SK-N-SH (cell line): Measurements from ENCODE around the gene NALCN. TPM values are rescaled to one million over a fixed set of nuclear protein-coding genes. Genes with fewer than 3 reads are reported as not detected.

Experiments
- CTCF ChIA-PET: fragments of 300-600, 350-600 bp; formaldehyde crosslinking; extraction: SDS; loops from one replicate; lab custom pipeline; 2021; lab: Yijun Ruan, JAX
- POLR2A ChIA-PET: fragments of 350-600 bp; sonication (Branson Sonifier 250); formaldehyde crosslinking; extraction: SDS; loops from one replicate; lab custom pipeline; 2020; ENCODE audit warnings: antibody characterized with exemption, inconsistent platforms; lab: Yijun Ruan, JAX
- DNase-seq: peaks from one replicate; pipeline ENCODE4 v3.0.0; 2012
- H2AFZ ChIP-seq: fragments of 200-600 bp; sonication (generic); 2 replicates; pipeline ENCODE4 v1.8.1; 2016; ENCODE audit warnings: antibody characterized with exemption, mild to moderate bottlenecking, low read depth
- H3F3A ChIP-seq: fragments of 200-600 bp; sonication (generic); replicated peaks from 2 replicates; pipeline ENCODE3; 2016; ENCODE audit warnings: antibody characterized with exemption, mild to moderate bottlenecking; ENCODE audit not compliant: insufficient read depth
- H3K27ac ChIP-seq, 2 experiments: fragments of 200-500 bp in 1 of 2; fragments of 200-600 bp in 1 of 2; sonication (Bioruptor generic) in 1 of 2; sonication (generic), shearing (Covaris generic) in 1 of 2; 2 replicates each; pipeline versions ENCODE4 v1.5.1 to v1.6.1; 2014 to 2016; ENCODE audit warnings: low read depth in 2 of 2, inconsistent platforms in 1 of 2, low read length in 1 of 2, mild to moderate bottlenecking in 1 of 2, mixed read lengths in 1 of 2
- H3K27me3 ChIP-seq: fragments of 200-600 bp; sonication (generic), shearing (Covaris generic); 2 replicates; pipeline ENCODE4 v1.6.1; 2016; ENCODE audit warnings: mixed run types; ENCODE audit not compliant: insufficient read depth
- H3K36me3 ChIP-seq, 2 experiments: fragments of 200-500 bp in 1 of 2; fragments of 200-600 bp in 1 of 2; sonication (Bioruptor generic) in 1 of 2; sonication (generic) in 1 of 2; replicated peaks in 1 of 2; 2 replicates each; pipeline versions ENCODE3 to v1.5.1; 2014 to 2016; ENCODE audit warnings: low read length in 1 of 2, mild to moderate bottlenecking in 1 of 2; ENCODE audit not compliant: insufficient read depth in 2 of 2, control insufficient read depth in 1 of 2
- H3K4me1 ChIP-seq, 2 experiments: fragments of 200-500 bp in 1 of 2; fragments of 200-600 bp in 1 of 2; sonication (Bioruptor generic) in 1 of 2; sonication (generic), shearing (Covaris generic) in 1 of 2; 2 replicates each; pipeline versions ENCODE4 v1.5.1 to v1.6.1; 2014 to 2016; ENCODE audit warnings: low read depth in 1 of 2, low read length in 1 of 2, mixed run types in 1 of 2; ENCODE audit not compliant: insufficient read depth in 2 of 2, control insufficient read depth in 1 of 2
- H3K4me2 ChIP-seq: fragments of 200-600 bp; sonication (generic), shearing (Covaris generic); 2 replicates; pipeline ENCODE4 v1.6.1; 2017; ENCODE audit warnings: mixed run types
- H3K4me3 ChIP-seq, 2 experiments: fragments of 200-500 bp in 1 of 2; fragments of 200-600 bp in 1 of 2; sonication (Bioruptor generic) in 1 of 2; sonication (generic), shearing (Covaris generic) in 1 of 2; 2 replicates each; pipeline versions ENCODE4 v1.5.1 to v1.8.1; 2014 to 2016; ENCODE audit warnings: low read depth in 2 of 2, inconsistent platforms in 1 of 2, low read length in 1 of 2, mild to moderate bottlenecking in 1 of 2, mixed read lengths in 1 of 2, moderate library complexity in 1 of 2
- H3K79me2 ChIP-seq: fragments of 200-600 bp; sonication (generic); 2 replicates; pipeline ENCODE4 v1.8.1; 2017; ENCODE audit warnings: mild to moderate bottlenecking; ENCODE audit not compliant: insufficient read depth
- H3K9ac ChIP-seq: fragments of 200-600 bp; sonication (generic); 2 replicates; pipeline ENCODE4 v1.6.1; 2017; ENCODE audit warnings: mixed run types
- H3K9me2 ChIP-seq: fragments of 200-600 bp; sonication (generic); 2 replicates; pipeline ENCODE4 v1.6.1; 2017; ENCODE audit warnings: mixed run types
- H3K9me3 ChIP-seq: fragments of 200-600 bp; sonication (generic); 2 replicates; pipeline ENCODE4 v1.6.1; 2017; ENCODE audit warnings: mixed run types, mild to moderate bottlenecking, moderate library complexity
- H4K20me1 ChIP-seq: fragments of 200-600 bp; sonication (generic); 2 replicates; pipeline ENCODE4 v1.6.1; 2017; ENCODE audit warnings: mild to moderate bottlenecking, mixed run types; ENCODE audit not compliant: insufficient read depth
- EP300 ChIP-seq, 2 experiments: IDR thresholded peaks; 2 replicates each; pipeline versions ENCODE4 v1.4.0 to v1.6.1; 2012; ENCODE audit warnings: borderline replicate concordance in 1 of 2, low read depth in 1 of 2, low read length in 1 of 2
- FOXJ3 ChIP-seq: sonication (generic); formaldehyde crosslinking; IDR thresholded peaks from 2 replicates; pipeline ENCODE4 v1.5.1; 2020; ENCODE audit warnings: mild to moderate bottlenecking, missing genetic modification reagents
- FOXM1 ChIP-seq: IDR thresholded peaks from 2 replicates; pipeline ENCODE4 v1.4.0; 2012; ENCODE audit warnings: low read depth, mild to moderate bottlenecking
- MEF2A ChIP-seq: IDR thresholded peaks from 2 replicates; pipeline ENCODE4 v1.4.0; 2012; ENCODE audit warnings: low read depth, borderline replicate concordance
- RCOR1 ChIP-seq: fragments of 150-350 bp; IDR thresholded peaks from 2 replicates; pipeline ENCODE4 v1.6.1; 2017; ENCODE audit warnings: antibody characterized with exemption, low read length
- RFX5 ChIP-seq: IDR thresholded peaks from 2 replicates; pipeline ENCODE4 v1.6.1; 2012; ENCODE audit warnings: mild to moderate bottlenecking, improper control_type of control experiment, low read length
- SIN3A ChIP-seq: IDR thresholded peaks from 2 replicates; pipeline ENCODE4 v1.6.1; 2012; ENCODE audit warnings: low read depth, mild to moderate bottlenecking, low read length, moderate library complexity, borderline replicate concordance
- TEAD4 ChIP-seq: IDR thresholded peaks from 2 replicates; pipeline ENCODE4 v1.4.0; 2012; ENCODE audit warnings: mild to moderate bottlenecking, borderline replicate concordance; ENCODE audit not compliant: insufficient read depth
- YY1 ChIP-seq: IDR thresholded peaks from 2 replicates; pipeline ENCODE4 v1.4.0; 2012; ENCODE audit warnings: low read depth, mild to moderate bottlenecking
- WGBS: methylation state at CpG from one replicate; pipeline ENCODE4 v1.1.6; 2017; ENCODE audit warnings: low lambda C conversion rate; 5-methylcytosine and 5-hydroxymethylcytosine counted together
- polyA plus RNA-seq, 3 experiments: library from polyadenylated mRNA; depleted of rRNA; stranded (reverse); fragments of >200 nt; gene quantifications; 2 replicates each; pipeline ENCODE4 v1.2.3, GENCODE V29; 2012
- TF ChIP-seq, protein P1 (sequence below): IDR thresholded peaks from 2 replicates; pipeline ENCODE4; 2012
- TF ChIP-seq, protein P2 (sequence below): IDR thresholded peaks from 2 replicates; pipeline ENCODE4 v1.4.0; 2012; ENCODE audit warnings: low read depth, borderline replicate concordance
- TF ChIP-seq, protein P3 (sequence below): fragments of 200-600 bp; sonication (generic); IDR thresholded peaks from 2 replicates; pipeline ENCODE4 v1.6.1; 2017; ENCODE audit warnings: antibody characterized with exemption, mild to moderate bottlenecking, moderate library complexity

NALCN gene
- polyA plus RNA-seq, 1 of the 3 experiments (the other 2 are of a cell fraction), result 3.0 TPM

GRCh38 chr13:101116826-101117225 is 299.5 kb downstream of the NALCN start (continued):
- TF ChIP-seq, protein P1, sequence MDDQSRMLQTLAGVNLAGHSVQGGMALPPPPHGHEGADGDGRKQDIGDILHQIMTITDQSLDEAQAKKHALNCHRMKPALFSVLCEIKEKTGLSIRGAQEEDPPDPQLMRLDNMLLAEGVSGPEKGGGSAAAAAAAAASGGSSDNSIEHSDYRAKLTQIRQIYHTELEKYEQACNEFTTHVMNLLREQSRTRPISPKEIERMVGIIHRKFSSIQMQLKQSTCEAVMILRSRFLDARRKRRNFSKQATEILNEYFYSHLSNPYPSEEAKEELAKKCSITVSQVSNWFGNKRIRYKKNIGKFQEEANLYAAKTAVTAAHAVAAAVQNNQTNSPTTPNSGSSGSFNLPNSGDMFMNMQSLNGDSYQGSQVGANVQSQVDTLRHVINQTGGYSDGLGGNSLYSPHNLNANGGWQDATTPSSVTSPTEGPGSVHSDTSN, result no peak
- TF ChIP-seq FOXJ3 (CRISPR knock-in tag), result no peak
- TF ChIP-seq, protein P2, sequence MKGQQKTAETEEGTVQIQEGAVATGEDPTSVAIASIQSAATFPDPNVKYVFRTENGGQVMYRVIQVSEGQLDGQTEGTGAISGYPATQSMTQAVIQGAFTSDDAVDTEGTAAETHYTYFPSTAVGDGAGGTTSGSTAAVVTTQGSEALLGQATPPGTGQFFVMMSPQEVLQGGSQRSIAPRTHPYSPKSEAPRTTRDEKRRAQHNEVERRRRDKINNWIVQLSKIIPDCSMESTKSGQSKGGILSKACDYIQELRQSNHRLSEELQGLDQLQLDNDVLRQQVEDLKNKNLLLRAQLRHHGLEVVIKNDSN, result no peak
- no peak for TF ChIP-seq EP300 (IDR thresholded peaks at IDR 0.05; ENCODE audit: borderline replicate concordance in 1 of 2, low read depth in 1 of 2, low read length in 1 of 2)
- TF ChIP-seq MEF2A, result no peak
- no peak for TF ChIP-seq FOXM1
- no peak for TF ChIP-seq RCOR1
- TF ChIP-seq, all 33 proteins: peak for 0

GRCh38 chr13:101116341-101116740 is 300.0 kb downstream of the NALCN start:
- no peak for DNase-seq
- no peaks in the 10 kb centered on the region for H3F3A ChIP-seq
- H3K79me2 ChIP-seq, result no peaks in the 10 kb centered on the region
- no peaks in the 10 kb centered on the region for H3K9me2 ChIP-seq
- ChIA-PET POLR2A (no interaction called here), CTCF (interaction anchor here (1.5 to 2.0 kb wide), 2 partner anchors 12 to 15 kb away, joined by 5 to 6 read pairs; no protein-coding TSS in a partner anchor)
- H2AFZ ChIP-seq, result no peak overlapping the region
- H3K27me3 ChIP-seq, result no peaks in the 10 kb centered on the region
- H3K4me3 ChIP-seq, result no peak overlapping the region
- no peaks in the 10 kb centered on the region for H3K9me3 ChIP-seq
- H3K4me1 ChIP-seq, result no peaks in the 10 kb centered on the region
- no peaks in the 10 kb centered on the region for H4K20me1 ChIP-seq
- H3K27ac ChIP-seq, result no peak overlapping the region
- no peak overlapping the region for H3K9ac ChIP-seq
- no peaks in the 10 kb centered on the region for H3K36me3 ChIP-seq
- H3K4me2 ChIP-seq, result no peak overlapping the region
- WGBS, result 81% methylated on average over 4 of the region's 4 CpGs
- no peak for TF ChIP-seq RFX5

GRCh38 chr13:101115762-101116171 is 300.5 kb downstream of the NALCN start:
- POLR2A ChIA-PET, result no interaction called here
- no peak for DNase-seq

More at GRCh38 chr13:101115762-101116171, 300.5 kb downstream of the NALCN start:
- H3F3A ChIP-seq, result no peaks in the 10 kb centered on the region
- H3K9ac ChIP-seq, result no peak overlapping the region
- H3K36me3 ChIP-seq, result no peaks in the 10 kb centered on the region
- TF ChIP-seq RCOR1 (no peak), MEF2A (no peak), TEAD4 (no peak), YY1 (no peak), SIN3A (no peak)
- TF ChIP-seq, protein P3, sequence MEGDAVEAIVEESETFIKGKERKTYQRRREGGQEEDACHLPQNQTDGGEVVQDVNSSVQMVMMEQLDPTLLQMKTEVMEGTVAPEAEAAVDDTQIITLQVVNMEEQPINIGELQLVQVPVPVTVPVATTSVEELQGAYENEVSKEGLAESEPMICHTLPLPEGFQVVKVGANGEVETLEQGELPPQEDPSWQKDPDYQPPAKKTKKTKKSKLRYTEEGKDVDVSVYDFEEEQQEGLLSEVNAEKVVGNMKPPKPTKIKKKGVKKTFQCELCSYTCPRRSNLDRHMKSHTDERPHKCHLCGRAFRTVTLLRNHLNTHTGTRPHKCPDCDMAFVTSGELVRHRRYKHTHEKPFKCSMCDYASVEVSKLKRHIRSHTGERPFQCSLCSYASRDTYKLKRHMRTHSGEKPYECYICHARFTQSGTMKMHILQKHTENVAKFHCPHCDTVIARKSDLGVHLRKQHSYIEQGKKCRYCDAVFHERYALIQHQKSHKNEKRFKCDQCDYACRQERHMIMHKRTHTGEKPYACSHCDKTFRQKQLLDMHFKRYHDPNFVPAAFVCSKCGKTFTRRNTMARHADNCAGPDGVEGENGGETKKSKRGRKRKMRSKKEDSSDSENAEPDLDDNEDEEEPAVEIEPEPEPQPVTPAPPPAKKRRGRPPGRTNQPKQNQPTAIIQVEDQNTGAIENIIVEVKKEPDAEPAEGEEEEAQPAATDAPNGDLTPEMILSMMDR, result peak; percentile 33; the same call in 1 of the 2 replicates
- no peak overlapping the region for H2AFZ ChIP-seq
- H3K4me3 ChIP-seq, result no peak overlapping the region
- no peaks in the 10 kb centered on the region for H3K4me1 ChIP-seq
- no peaks in the 10 kb centered on the region for H3K27me3 ChIP-seq
- no peak overlapping the region for H3K27ac ChIP-seq
- H4K20me1 ChIP-seq, result no peaks in the 10 kb centered on the region
- CTCF ChIA-PET, result interaction anchor here (1.4 to 2.0 kb wide), 3 partner anchors 13 to 543 kb away, joined by 4 to 6 read pairs (median 5); no protein-coding TSS in a partner anchor
- H3K4me2 ChIP-seq, result no peak overlapping the region
- no peaks in the 10 kb centered on the region for H3K79me2 ChIP-seq
- H3K9me2 ChIP-seq, result no peaks in the 10 kb centered on the region
- no peaks in the 10 kb centered on the region for H3K9me3 ChIP-seq
